NCI-H510A treated with DMSO at 0.1 percent for 48 hours (cell line): ENCODE data around the gene TMEM41B.
A peak's percentile ranks its signal among the peaks of the same experiment; 100 is the strongest.
"Not testable (repeated sequence)": the region's sequence is repeated elsewhere in the genome, so short reads cannot be mapped to it uniquely, and the experiment has no call there.

Experiments used
- DNase-seq: peaks from one replicate; lab custom pipeline; 2025; lab: John Stamatoyannopoulos, UW

TMEM41B gene

GRCh38 chr11:9314291-9315077 is at the start of gene TMEM41B:
Gene TMEM41B (minus strand): TSS chr11:9314593. CDS start chr11:9314441, 152 bp downstream.
- DNase-seq, result peak; percentile 91

- no peak for DNase-seq
Observed at GRCh38 chr11:9362393-9362863, 48.0 kb upstream of the TMEM41B start.

GRCh38 chr11:9360862-9361622 is 46.6 kb upstream of the TMEM41B start:
- not testable (repeated sequence) for DNase-seq

- DNase-seq, result no peak
Observed at GRCh38 chr11:9357041-9357440, 42.6 kb upstream of the TMEM41B start.

- no peak for DNase-seq
Observed at GRCh38 chr11:9351321-9351881, 37.0 kb upstream of the TMEM41B start.

- DNase-seq, result not testable (repeated sequence)
Observed at GRCh38 chr11:9347779-9348178, 33.4 kb upstream of the TMEM41B start.

- DNase-seq, result no peak
Observed at GRCh38 chr11:9347100-9347499, 32.7 kb upstream of the TMEM41B start.

GRCh38 chr11:9344061-9344680 is 29.8 kb upstream of the TMEM41B start:
- peak; percentile 10 for DNase-seq

GRCh38 chr11:9341638-9342178 is 27.3 kb upstream of the TMEM41B start:
- no peak for DNase-seq

GRCh38 chr11:9332655-9333054 is 18.3 kb upstream of the TMEM41B start:
- DNase-seq, result no peak

- no peak for DNase-seq
Observed at GRCh38 chr11:9330387-9331384, 16.3 kb upstream of the TMEM41B start.

- no peak for DNase-seq
Observed at GRCh38 chr11:9320047-9320446, 5.7 kb upstream of the TMEM41B start.

GRCh38 chr11:9319377-9320001 is 5.1 kb upstream of the TMEM41B start:
- not testable (repeated sequence) for DNase-seq

GRCh38 chr11:9318442-9319376 is 4.3 kb upstream of the TMEM41B start:
- DNase-seq, result not testable (repeated sequence)

- no peak for DNase-seq
Observed at GRCh38 chr11:9316334-9316733, 1.9 kb upstream of the TMEM41B start.

GRCh38 chr11:9315078-9315688 is 790 bp upstream of the TMEM41B start:
- DNase-seq, result peak; percentile 28

- DNase-seq, result no peak
Observed at GRCh38 chr11:9313648-9314290, 624 bp downstream of the TMEM41B start.

GRCh38 chr11:9310485-9311090 is 3.8 kb downstream of the TMEM41B start:
- no peak for DNase-seq
